H1 (cell line): ENCODE results near the gene DDX23. TPM values are rescaled to one million over a fixed set of nuclear protein-coding genes. Genes with fewer than 3 reads are reported as not detected.

ENCODE experiments used
- CTCF ChIA-PET: fragments of 300-600 bp; sonication (Branson Sonifier 250); formaldehyde crosslinking; loops from one replicate; lab custom pipeline; 2021; ENCODE audit not compliant: partially characterized antibody; lab: Charles Lee
- POLR2A ChIA-PET: fragments of 300-600 bp; sonication (Branson Sonifier 250); formaldehyde crosslinking; loops from one replicate; lab custom pipeline; 2021; ENCODE audit warnings: inconsistent platforms; ENCODE audit not compliant: partially characterized antibody; lab: Charles Lee
- DNase-seq, 2 experiments: peaks; one replicate each; pipeline versions ENCODE4 v3.0.0 to v3.0.0-alpha.2; 2010 to 2022; ENCODE audit warnings: low spot score in 2 of 2, low read depth in 1 of 2, mixed read lengths in 1 of 2
- FAIRE-seq: peaks from 2 replicates; lab custom pipeline; 2011; peaks lifted over from hg19 to GRCh38; lab: Jason Lieb, UNC
- H2AFZ ChIP-seq: 2 replicates; pipeline ENCODE4 v1.8.1; 2012; ENCODE audit warnings: low read length, inconsistent platforms
- H2AK5ac ChIP-seq: 2 replicates; pipeline ENCODE4 v1.6.1; 2013; ENCODE audit warnings: low read depth, low read length
- H2BK120ac ChIP-seq: replicated peaks from 2 replicates; pipeline ENCODE3; 2013; ENCODE audit warnings: low read depth, low read length, inconsistent platforms
- H2BK12ac ChIP-seq: 2 replicates; pipeline ENCODE4 v1.6.1; 2013; ENCODE audit warnings: low read depth, low read length
- H2BK15ac ChIP-seq: 2 replicates; pipeline ENCODE4 v1.6.1; 2013; ENCODE audit warnings: low read length
- H2BK20ac ChIP-seq: 2 replicates; pipeline ENCODE4 v1.6.1; 2013; ENCODE audit warnings: low read length
- H2BK5ac ChIP-seq: 2 replicates; pipeline ENCODE4 v1.6.1; 2013; ENCODE audit warnings: low read depth, low read length
- H3K14ac ChIP-seq: 2 replicates; pipeline ENCODE4 v1.6.1; 2013; ENCODE audit warnings: inconsistent platforms; ENCODE audit not compliant: insufficient read length
- H3K18ac ChIP-seq: 2 replicates; pipeline ENCODE4 v1.6.1; 2013; ENCODE audit warnings: low read length; ENCODE audit errors: extremely low read depth
- H3K23ac ChIP-seq: 2 replicates; pipeline ENCODE4 v1.6.1; 2013; ENCODE audit warnings: inconsistent platforms; ENCODE audit not compliant: insufficient read length
- H3K23me2 ChIP-seq: 2 replicates; pipeline ENCODE4 v1.6.1; 2013; ENCODE audit warnings: low read depth, low read length
- H3K27ac ChIP-seq: 2 replicates; pipeline ENCODE4 v1.6.1; 2011; ENCODE audit warnings: low read depth, low read length, inconsistent platforms
- H3K27me3 ChIP-seq, 4 experiments: replicated peaks in 1 of 4; 1 replicate in 1 of 4; 2 replicates in 3 of 4; pipeline versions ENCODE4 v1.6.1 to v1.8.1; 2011 to 2013; ENCODE audit warnings: low read length in 3 of 4, mild to moderate bottlenecking in 3 of 4, inconsistent platforms in 2 of 4, mixed read lengths in 2 of 4, moderate library complexity in 1 of 4; ENCODE audit not compliant: control insufficient read depth in 3 of 4, insufficient read depth in 3 of 4; ENCODE audit errors: extremely low read depth in 1 of 4
- H3K36me3 ChIP-seq, 4 experiments: 2 replicates each; pipeline versions ENCODE4 v1.6.1 to v1.8.1; 2011 to 2013; ENCODE audit warnings: mild to moderate bottlenecking in 4 of 4, low read length in 3 of 4, moderate library complexity in 2 of 4, control low read depth in 1 of 4, inconsistent platforms in 1 of 4; ENCODE audit not compliant: insufficient read depth in 4 of 4, control insufficient read depth in 2 of 4
- H3K4ac ChIP-seq: replicated peaks from 2 replicates; pipeline ENCODE3; 2013; ENCODE audit warnings: low read length, low read depth, mixed read lengths, inconsistent platforms; ENCODE audit not compliant: insufficient read length
- H3K4me1 ChIP-seq, 4 experiments: replicated peaks in 1 of 4; 1 replicate in 1 of 4; 2 replicates in 3 of 4; pipeline versions ENCODE4 v1.6.1 to v1.8.1; 2011 to 2013; ENCODE audit warnings: low read length in 3 of 4, inconsistent platforms in 2 of 4, mixed read lengths in 1 of 4; ENCODE audit not compliant: insufficient read depth in 4 of 4, control insufficient read depth in 3 of 4
- H3K4me2 ChIP-seq, 2 experiments: 2 replicates each; pipeline versions ENCODE4 v1.6.1 to v1.8.1; 2011 to 2013; ENCODE audit warnings: low read depth in 2 of 2, low read length in 2 of 2, control low read depth in 1 of 2, inconsistent platforms in 1 of 2, mild to moderate bottlenecking in 1 of 2; ENCODE audit not compliant: insufficient read depth in 1 of 2
- H3K4me3 ChIP-seq, 4 experiments: fragments of 200-600, 300-600 bp in 1 of 4; sonication (generic), shearing (Covaris generic), sonication (Bioruptor Twin) in 1 of 4; 2 replicates each; pipeline versions ENCODE4 v1.5.1 to v1.8.1; 2011 to 2016; ENCODE audit warnings: low read length in 4 of 4, low read depth in 3 of 4, control low read depth in 2 of 4, inconsistent platforms in 2 of 4, mild to moderate bottlenecking in 2 of 4, mixed read lengths in 1 of 4, moderate library complexity in 1 of 4; ENCODE audit not compliant: insufficient read depth in 2 of 4; ENCODE audit errors: extremely low read depth in 1 of 4
- H3K56ac ChIP-seq: replicated peaks from 2 replicates; pipeline ENCODE3; 2013; ENCODE audit warnings: low read depth, mild to moderate bottlenecking, mixed read lengths, low read length, inconsistent platforms; ENCODE audit not compliant: insufficient read length
- H3K79me1 ChIP-seq: 2 replicates; pipeline ENCODE4 v1.6.1; 2013; ENCODE audit warnings: low read depth, low read length, control low read depth
- H3K79me2 ChIP-seq, 2 experiments: 2 replicates each; pipeline versions ENCODE4 v1.6.1 to v1.8.1; 2012 to 2013; ENCODE audit warnings: low read length in 2 of 2, mild to moderate bottlenecking in 2 of 2, inconsistent platforms in 1 of 2; ENCODE audit not compliant: insufficient read depth in 2 of 2, control insufficient read depth in 1 of 2
- H3K9ac ChIP-seq, 4 experiments: replicated peaks in 1 of 4; 1 replicate in 1 of 4; 2 replicates in 3 of 4; pipeline versions ENCODE4 v1.6.1 to v1.8.1; 2011 to 2013; ENCODE audit warnings: low read depth in 3 of 4, low read length in 3 of 4, control low read depth in 2 of 4, mild to moderate bottlenecking in 2 of 4, moderate library complexity in 2 of 4, inconsistent platforms in 1 of 4; ENCODE audit errors: extremely low read depth in 1 of 4
- H3K9me3 ChIP-seq, 2 experiments: 2 replicates each; pipeline versions ENCODE4 v1.6.1 to v1.8.1; 2012 to 2013; ENCODE audit warnings: mild to moderate bottlenecking in 2 of 2, moderate library complexity in 2 of 2, control low read depth in 1 of 2, inconsistent platforms in 1 of 2, low read depth in 1 of 2, low read length in 1 of 2, mixed read lengths in 1 of 2; ENCODE audit not compliant: insufficient read depth in 2 of 2
- H4K20me1 ChIP-seq, 2 experiments: replicated peaks in 1 of 2; 2 replicates each; pipeline versions ENCODE3 to v1.8.1; 2011 to 2013; ENCODE audit warnings: inconsistent platforms in 2 of 2, low read length in 2 of 2, mild to moderate bottlenecking in 1 of 2; ENCODE audit not compliant: insufficient read depth in 2 of 2, control insufficient read depth in 1 of 2
- H4K5ac ChIP-seq: 2 replicates; pipeline ENCODE4 v1.6.1; 2013; ENCODE audit warnings: low read length, low read depth, mixed read lengths, inconsistent platforms; ENCODE audit not compliant: insufficient read length
- H4K8ac ChIP-seq: 2 replicates; pipeline ENCODE4 v1.8.0; 2013; ENCODE audit warnings: mild to moderate bottlenecking, moderate library complexity, low read length, inconsistent platforms; ENCODE audit not compliant: insufficient read depth; ENCODE audit errors: extremely low read depth
- H4K91ac ChIP-seq: replicated peaks from 2 replicates; pipeline ENCODE3; 2013; ENCODE audit warnings: low read length, mixed read lengths, inconsistent platforms; ENCODE audit not compliant: insufficient read length
- TAF7 ChIP-seq: optimal IDR thresholded peaks from 2 replicates; pipeline ENCODE3; 2011; ENCODE audit warnings: low read depth, mild to moderate bottlenecking, inconsistent platforms, low read length, moderate library complexity, borderline replicate concordance
- WGBS, 2 experiments: shearing (Covaris generic) in 1 of 2; methylation state at CpG; one replicate each; pipeline versions ENCODE4 v1.1.6 to v1.1.7; 2013 to 2015; ENCODE audit warnings: low lambda C conversion rate in 2 of 2, mixed read lengths in 2 of 2, inconsistent platforms in 1 of 2, low coverage in 1 of 2, missing lambda C conversion rate in 1 of 2; ENCODE audit not compliant: insufficient replicate concordance in 2 of 2, insufficient coverage in 1 of 2, insufficient read length in 1 of 2; ENCODE audit errors: extremely low coverage in 1 of 2, missing lambda C conversion rate in 1 of 2; 5-methylcytosine and 5-hydroxymethylcytosine counted together
- polyA plus RNA-seq, 7 experiments: library from polyadenylated mRNA; depleted of rRNA in 3 of 7; stranded (reverse) in 5 of 7; unstranded in 2 of 7; fragments of >200 nt in 5 of 7; fragments of 200-250 nt in 2 of 7; gene quantifications; 1 replicate in 5 of 7; 2 replicates in 1 of 7; 4 replicates in 1 of 7; pipeline versions ENCODE4 v1.2.1 to v1.2.3, GENCODE V29; 2011 to 2013; ENCODE audit warnings: missing spikeins in 2 of 7, mixed read lengths in 2 of 7
- total RNA-seq: library from RNA; stranded (reverse); fragmentation: NEBNext Ultra II Directional; extraction: Animal tissue kit (Norgen Biotek cat#: 25700); gene quantifications from 2 replicates; pipeline ENCODE4 v1.2.1, GENCODE V29; 2021

The DDX23 gene
- total and polyA plus RNA-seq, 2 of the 8 experiments (the other 6 are each of a cell fraction or from before 2014, with no cell fraction given) = 43.5 to 107 TPM

GRCh38 chr12:48862760-48863159, 10.8 kb upstream of the DDX23 start:
- Histone ChIP-seq H3K36me3 (peaks cover 22 to 45% (median 28%) of the 10 kb centered on the region in 4 experiments), H4K91ac (no peak overlapping the region), H3K14ac (no peak overlapping the region), H3K23ac (no peak overlapping the region), H3K4ac (no peak overlapping the region), H3K18ac (no peak overlapping the region; the same call in 1 of the 2 replicates), H3K4me2 (peak overlapping the region; percentile 74 to 84; a peak in 3 of 4 replicates), H2AFZ (no peak overlapping the region), H2BK12ac (no peak overlapping the region), H3K23me2 (peaks cover 10% of the 10 kb centered on the region), H4K8ac (no peak overlapping the region; the same call in 1 of the 2 replicates), H3K79me2 (peaks cover 3 to 33% of the 10 kb centered on the region in 2 experiments; a peak in 3 of 4 replicates), H2AK5ac (no peak overlapping the region), H3K4me3 (peak overlapping the region in 1 of 4 experiments; percentile 84; a peak in 1 of 8 replicates), H4K5ac (no peak overlapping the region), H3K4me1 (peaks cover 7 to 26% (median 18%) of the 10 kb centered on the region in 4 experiments), H2BK15ac (no peak overlapping the region), H4K20me1 (peaks cover 10 to 20% of the 10 kb centered on the region in 2 experiments), H3K79me1 (no peaks in the 10 kb centered on the region; the same call in 1 of the 2 replicates), H3K56ac (no peak overlapping the region), H2BK5ac (no peak overlapping the region), H3K9me3 (no peaks in the 10 kb centered on the region), H2BK20ac (no peak overlapping the region), H3K9ac (peak overlapping the region in 1 of 4 experiments; percentile 31; a peak in 1 of 7 replicates), H2BK120ac (no peak overlapping the region), H3K27me3 (no peaks in the 10 kb centered on the region), H3K27ac (no peak overlapping the region)
- no peak for FAIRE-seq
- WGBS, 2 experiments = 75% methylated on average over 5 of the region's 5 CpGs; no CpG with 5 or more reads in 1 of the 2 experiments
- ChIA-PET POLR2A (interaction anchor here (1.3 to 22.9 kb wide), 4 partner anchors 9 to 95 kb away, joined by 4 to 651 read pairs (median 104); partner anchors contain the start of genes ARF3 and DDX23), CTCF (interaction anchor here (0.7 to 26.4 kb wide), 6 partner anchors 8 to 116 kb away, joined by 3 to 678 read pairs (median 3); partner anchors contain the start of genes DDX23 and WNT1)
- DNase-seq = no peak
- no peak for TF ChIP-seq TAF7
